ENCODE measurements around the gene ROBO1.

Gene ROBO1

GRCh38 chr3:79162653-79163052, 605.1 kb downstream of the ROBO1 start:
- no peak for DNase-seq (ENCODE audit: low read depth in 2 of 2)

GRCh38 chr3:79161941-79162340, 605.9 kb downstream of the ROBO1 start:
- DNase-seq (ENCODE audit: low read depth in 2 of 2), result no peak

- DNase-seq (ENCODE audit: low read depth in 2 of 2), result no peak
These were observed 607.4 kb downstream of the ROBO1 start for GRCh38 chr3:79160421-79160820.

GRCh38 chr3:79159736-79160135, 608.1 kb downstream of the ROBO1 start:
- DNase-seq (ENCODE audit: low read depth in 2 of 2), result no peak

- no peak for DNase-seq (ENCODE audit: low read depth in 2 of 2)
These were observed 610.6 kb downstream of the ROBO1 start for GRCh38 chr3:79157191-79157590.

- DNase-seq (ENCODE audit: low read depth in 2 of 2), result no peak
These were observed 612.9 kb downstream of the ROBO1 start for GRCh38 chr3:79154865-79155264.

- DNase-seq (ENCODE audit: low read depth in 2 of 2), result no peak
These were observed 619.0 kb downstream of the ROBO1 start for GRCh38 chr3:79148786-79149185.

- DNase-seq (ENCODE audit: low read depth in 2 of 2), result no peak
These were observed 621.8 kb downstream of the ROBO1 start for GRCh38 chr3:79146024-79146423.

GRCh38 chr3:79140708-79141107, 627.1 kb downstream of the ROBO1 start:
- DNase-seq (ENCODE audit: low read depth in 2 of 2), result no peak

GRCh38 chr3:79139395-79140068, 628.3 kb downstream of the ROBO1 start:
- no peak for DNase-seq (ENCODE audit: low read depth in 2 of 2)

- no peak for DNase-seq (ENCODE audit: low read depth in 2 of 2)
These were observed 642.3 kb downstream of the ROBO1 start for GRCh38 chr3:79125313-79125984.

- DNase-seq (ENCODE audit: low read depth in 2 of 2), result no peak
These were observed 652.3 kb downstream of the ROBO1 start for GRCh38 chr3:79115458-79115857.

GRCh38 chr3:79113876-79114275, 653.9 kb downstream of the ROBO1 start:
- no peak for DNase-seq (ENCODE audit: low read depth in 2 of 2)

GRCh38 chr3:79111375-79112052, 656.3 kb downstream of the ROBO1 start:
- DNase-seq (ENCODE audit: low read depth in 2 of 2), result no peak

GRCh38 chr3:79109754-79110153, 658.0 kb downstream of the ROBO1 start:
- no peak for DNase-seq (ENCODE audit: low read depth in 2 of 2)

GRCh38 chr3:79103307-79103706, 664.5 kb downstream of the ROBO1 start:
- no peak for DNase-seq (ENCODE audit: low read depth in 2 of 2)

- DNase-seq (ENCODE audit: low read depth in 2 of 2), result no peak
These were observed 669.7 kb downstream of the ROBO1 start for GRCh38 chr3:79097964-79098660.

GRCh38 chr3:79094654-79095053, 673.1 kb downstream of the ROBO1 start:
- DNase-seq (ENCODE audit: low read depth in 2 of 2), result no peak

GRCh38 chr3:79086514-79086913, 681.3 kb downstream of the ROBO1 start:
- DNase-seq (ENCODE audit: low read depth in 2 of 2), result no peak

GRCh38 chr3:79085171-79085570, 682.6 kb downstream of the ROBO1 start:
- no peak for DNase-seq (ENCODE audit: low read depth in 2 of 2)

GRCh38 chr3:79081335-79081734, 686.5 kb downstream of the ROBO1 start:
- DNase-seq (ENCODE audit: low read depth in 2 of 2), result no peak

- DNase-seq (ENCODE audit: low read depth in 2 of 2), result no peak
These were observed 693.2 kb downstream of the ROBO1 start for GRCh38 chr3:79074558-79074957.

All from stimulated activated CD8-positive, alpha-beta memory T cell treated with anti-CD3 and anti-CD28 coated beads, Interleukin-2, amount 100 ng/mL, for 1 hour (primary cell).